ENCODE data around the gene TIMM44. TPM values are rescaled to one million over a fixed set of nuclear protein-coding genes. Genes with fewer than 3 reads are reported as not detected.

The TIMM44 gene
- total RNA-seq, 2 experiments from 2014 or later: 86.0 to 116 TPM

DNA sequence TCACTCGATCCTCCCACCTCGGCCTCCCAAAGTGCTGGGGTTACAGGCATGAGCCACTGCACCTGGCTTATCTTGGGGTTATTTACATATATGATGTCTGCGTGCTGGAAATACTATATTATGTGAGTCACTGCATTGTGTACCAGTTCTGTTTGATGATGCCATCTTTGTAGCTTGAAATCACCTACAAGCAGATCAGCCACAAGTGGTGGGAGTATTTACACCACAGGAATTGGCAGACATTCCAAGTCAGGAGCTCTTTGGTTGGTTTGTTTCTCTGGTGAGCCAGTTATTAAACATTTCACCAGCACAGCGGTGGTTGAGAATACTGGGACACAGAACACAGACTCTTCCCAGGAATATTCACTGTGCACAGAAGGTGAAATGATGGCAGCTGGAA is 4.5 kb upstream of the TIMM44 start:
- Histone ChIP-seq H3K4me3 (ENCODE audit: low read depth, low read length, poor library complexity, severe bottlenecking) (no peak overlapping the region), H4K20me1 (ENCODE audit: insufficient read depth, low read length) (0 out of 2 replicates have a peak, but pooled peaks cover 5% of the 10 kb centered on the region), H3K36me3 (ENCODE audit: insufficient read depth, low read length) (no peaks in the 10 kb centered on the region), H3K9me3 (ENCODE audit: low read length) (no peaks in the 10 kb centered on the region), H3K27ac (ENCODE audit: low read depth, low read length, poor library complexity, severe bottlenecking) (no peak overlapping the region), H3K79me2 (ENCODE audit: insufficient read depth, low read depth, low read length) (peaks cover 15% of the 10 kb centered on the region), H3K4me1 (ENCODE audit: insufficient read depth, low read length, poor library complexity, severe bottlenecking) (peaks cover 6% of the 10 kb centered on the region), H2AFZ (ENCODE audit: low read length) (no peak overlapping the region), H3K4me2 (ENCODE audit: low read length) (no peak overlapping the region), H3K9me2 (ENCODE audit: insufficient read depth, low read length) (no peaks in the 10 kb centered on the region)
- intact Hi-C loops (cut with micrococcal nuclease; ENCODE audit: unreplicated experiment): no loop called here
- ChIA-PET CTCF (ENCODE audit: unreplicated experiment) (no interaction called here), POLR2A (no interaction called here)
- BruUV-seq (replicated peaks): no TSS peak
- DNase-seq (ENCODE audit: low spot score): no peak
- TF ChIP-seq, protein P1, sequence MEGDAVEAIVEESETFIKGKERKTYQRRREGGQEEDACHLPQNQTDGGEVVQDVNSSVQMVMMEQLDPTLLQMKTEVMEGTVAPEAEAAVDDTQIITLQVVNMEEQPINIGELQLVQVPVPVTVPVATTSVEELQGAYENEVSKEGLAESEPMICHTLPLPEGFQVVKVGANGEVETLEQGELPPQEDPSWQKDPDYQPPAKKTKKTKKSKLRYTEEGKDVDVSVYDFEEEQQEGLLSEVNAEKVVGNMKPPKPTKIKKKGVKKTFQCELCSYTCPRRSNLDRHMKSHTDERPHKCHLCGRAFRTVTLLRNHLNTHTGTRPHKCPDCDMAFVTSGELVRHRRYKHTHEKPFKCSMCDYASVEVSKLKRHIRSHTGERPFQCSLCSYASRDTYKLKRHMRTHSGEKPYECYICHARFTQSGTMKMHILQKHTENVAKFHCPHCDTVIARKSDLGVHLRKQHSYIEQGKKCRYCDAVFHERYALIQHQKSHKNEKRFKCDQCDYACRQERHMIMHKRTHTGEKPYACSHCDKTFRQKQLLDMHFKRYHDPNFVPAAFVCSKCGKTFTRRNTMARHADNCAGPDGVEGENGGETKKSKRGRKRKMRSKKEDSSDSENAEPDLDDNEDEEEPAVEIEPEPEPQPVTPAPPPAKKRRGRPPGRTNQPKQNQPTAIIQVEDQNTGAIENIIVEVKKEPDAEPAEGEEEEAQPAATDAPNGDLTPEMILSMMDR (conservative IDR thresholded peaks at IDR 0.05; ENCODE audit: low read length): no peak

DNA sequence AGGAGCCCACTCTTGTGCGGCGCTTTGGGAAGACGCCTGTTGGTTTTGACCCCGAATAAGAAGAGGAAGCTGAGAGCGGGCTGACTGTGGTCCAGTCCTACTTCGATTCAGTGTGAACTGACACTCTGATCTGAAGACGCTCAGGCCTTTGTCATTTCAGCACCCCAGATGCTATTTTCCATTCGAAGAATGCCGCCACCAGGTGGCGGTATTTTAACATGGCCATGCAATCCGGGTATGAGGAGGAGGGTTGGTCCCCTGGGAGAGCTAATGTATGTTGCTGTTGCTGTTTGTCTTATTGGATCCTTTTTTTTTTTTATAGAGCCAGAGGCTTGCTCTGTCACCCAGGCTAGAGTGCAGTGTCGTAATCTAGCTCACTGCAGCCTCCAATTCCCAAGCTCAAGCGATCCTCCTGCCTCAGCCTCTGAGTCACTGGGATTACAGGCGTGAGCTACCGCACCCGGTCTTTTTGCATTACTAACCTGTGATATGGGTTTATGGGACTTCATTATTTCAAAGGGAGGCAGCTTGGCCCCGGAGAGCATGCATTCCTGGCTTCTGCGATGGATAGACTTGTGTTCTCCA is 803 bp upstream of the TIMM44 start:
- ChIA-PET CTCF (ENCODE audit: unreplicated experiment) (interaction anchor here (0.6 to 2.0 kb wide), 6 partner anchors 24 to 362 kb away, joined by 3 to 15 read pairs (median 4); partner anchors contain the start of gene SNAPC2), POLR2A (interaction anchor here (0.5 to 2.8 kb wide), 10 partner anchors 9 to 339 kb away, joined by 3 to 12 read pairs (median 4); partner anchors contain the start of genes FBN3 and SNAPC2)
- TF ChIP-seq, protein P1 (conservative IDR thresholded peaks at IDR 0.05; ENCODE audit: low read length): peak; percentile 93
- TF ChIP-seq EZH2phosphoT487 (IDR thresholded peaks at IDR 0.05; ENCODE audit: borderline replicate concordance, low read depth, low read length): no peak
- Histone ChIP-seq H3K27ac (ENCODE audit: low read depth, low read length, poor library complexity, severe bottlenecking) (peak overlapping the region; percentile 69), H3K9me3 (ENCODE audit: low read length) (no peaks in the 10 kb centered on the region), H3K4me1 (ENCODE audit: insufficient read depth, low read length, poor library complexity, severe bottlenecking) (peaks cover 18% of the 10 kb centered on the region), H4K20me1 (ENCODE audit: insufficient read depth, low read length) (0 out of 2 replicates have a peak, but pooled peaks cover 5% of the 10 kb centered on the region), H3K4me3 (ENCODE audit: low read depth, low read length, poor library complexity, severe bottlenecking) (peak overlapping the region; percentile 94), H3K36me3 (ENCODE audit: insufficient read depth, low read length) (peaks cover 23% of the 10 kb centered on the region), H2AFZ (ENCODE audit: low read length) (peak overlapping the region; percentile 45; the same call in 1 of the 2 replicates), H3K79me2 (ENCODE audit: insufficient read depth, low read depth, low read length) (peaks cover 40% of the 10 kb centered on the region), H3K4me2 (ENCODE audit: low read length) (peak overlapping the region; percentile 84), H3K9me2 (ENCODE audit: insufficient read depth, low read length) (no peaks in the 10 kb centered on the region)
- peak; percentile 94 for DNase-seq (ENCODE audit: low spot score)
- intact Hi-C loops (cut with micrococcal nuclease; ENCODE audit: unreplicated experiment): loop anchor here (1.0 to 5.0 kb wide), 4 partner anchors 92 to 323 kb away; no protein-coding TSS in a partner anchor
- TSS peak; percentile 96 for BruUV-seq (replicated peaks)

DNA sequence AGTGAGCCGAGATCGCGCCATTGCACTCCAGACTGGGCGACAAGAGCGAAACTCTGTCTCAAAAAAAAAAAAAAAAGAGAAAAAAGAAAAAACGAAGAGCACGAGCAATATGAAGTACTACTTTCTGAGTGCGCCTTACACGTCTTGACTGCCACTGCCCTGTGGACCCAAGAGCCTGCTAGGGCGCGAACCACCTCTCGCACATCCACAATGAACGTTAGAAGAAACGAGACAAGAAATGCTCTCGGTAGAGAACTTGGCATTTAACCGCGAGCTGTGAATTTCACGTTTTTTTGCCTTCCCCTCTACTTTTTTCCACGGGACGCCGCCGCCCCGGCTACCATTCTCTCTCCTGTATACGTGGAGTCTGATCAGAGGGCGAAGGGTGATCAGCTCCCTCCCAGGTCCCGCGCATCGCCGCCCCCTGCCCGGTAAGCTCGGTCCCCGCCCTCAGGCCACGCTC is 454 bp downstream of the TIMM44 start:
- ChIA-PET POLR2A (interaction anchor here (0.6 to 2.8 kb wide), 4 partner anchors 18 to 337 kb away, joined by 4 to 12 read pairs (median 5); partner anchors contain the start of gene SNAPC2), CTCF (ENCODE audit: unreplicated experiment) (interaction anchor here (1.2 to 2.0 kb wide), 2 partner anchors 22 to 91 kb away, joined by 3 to 15 read pairs; partner anchors contain the start of gene SNAPC2)
- BruUV-seq (replicated peaks): no TSS peak
- no peaks in the 10 kb centered on the region for H3K9me3 ChIP-seq (ENCODE audit: low read length)
- H3K4me3 ChIP-seq (ENCODE audit: low read depth, low read length, poor library complexity, severe bottlenecking): peak overlapping the region; percentile 94
- H3K4me2 ChIP-seq (ENCODE audit: low read length): peak overlapping the region; percentile 77
- DNase-seq (ENCODE audit: low spot score): peak; percentile 32
- peaks cover 18% of the 10 kb centered on the region for H3K4me1 ChIP-seq (ENCODE audit: insufficient read depth, low read length, poor library complexity, severe bottlenecking)
- H3K36me3 ChIP-seq (ENCODE audit: insufficient read depth, low read length): peaks cover 34% of the 10 kb centered on the region
- peak overlapping the region; percentile 62 for H3K27ac ChIP-seq (ENCODE audit: low read depth, low read length, poor library complexity, severe bottlenecking)
- H4K20me1 ChIP-seq (ENCODE audit: insufficient read depth, low read length): 0 out of 2 replicates have a peak, but pooled peaks cover 5% of the 10 kb centered on the region
- TF ChIP-seq EZH2phosphoT487 (IDR thresholded peaks at IDR 0.05; ENCODE audit: borderline replicate concordance, low read depth, low read length): no peak
- TF ChIP-seq, protein P1 (conservative IDR thresholded peaks at IDR 0.05; ENCODE audit: low read length): no peak
- H2AFZ ChIP-seq (ENCODE audit: low read length): peak overlapping the region; percentile 52
- no peaks in the 10 kb centered on the region for H3K9me2 ChIP-seq (ENCODE audit: insufficient read depth, low read length)
- intact Hi-C loops (cut with micrococcal nuclease; ENCODE audit: unreplicated experiment): loop anchor here (1.0 to 5.0 kb wide), 6 partner anchors 22 to 324 kb away; partner anchors contain the start of genes ELAVL1 and SNAPC2
- peaks cover 40% of the 10 kb centered on the region for H3K79me2 ChIP-seq (ENCODE audit: insufficient read depth, low read depth, low read length)

Data from OCI-LY7 (cell line).